ENCODE data around the gene ELOVL6. TPM values are rescaled to one million over a fixed set of nuclear protein-coding genes. Genes with fewer than 3 reads are reported as not detected.
A peak's percentile ranks its signal among the peaks of the same experiment; 100 is the strongest.
"Not testable (repeated sequence)": the region's sequence is repeated elsewhere in the genome, so short reads cannot be mapped to it uniquely, and the experiment has no call there.

ELOVL6 gene
- total RNA-seq, 1 experiment from 2014 or later = 23.5 TPM

- intact Hi-C loops (cut with micrococcal nuclease) = no loop called here
- no peak for TF ChIP-seq CTCF (IDR thresholded peaks at IDR 0.05; ENCODE audit: unreplicated experiment)
- Mint-ChIP-seq H3K9me3 (ENCODE audit: unreplicated experiment) (peaks cover 5% of the 10 kb centered on the region), H3K27me3 (ENCODE audit: insufficient read depth, unreplicated experiment) (no peaks in the 10 kb centered on the region), H3K27ac (ENCODE audit: low read depth, unreplicated experiment) (no peak overlapping the region), H3K36me3 (ENCODE audit: insufficient read depth, unreplicated experiment) (no peaks in the 10 kb centered on the region), H3K4me1 (ENCODE audit: insufficient read depth, unreplicated experiment) (no peaks in the 10 kb centered on the region), H3K4me3 (ENCODE audit: unreplicated experiment) (no peak overlapping the region)
- ChIA-PET CTCF (interaction anchor here (0.6 to 1.1 kb wide), 2 partner anchors 51 to 186 kb away, joined by 3 read pairs; no protein-coding TSS in a partner anchor), POLR2A (interaction anchor here (0.6 kb wide), 1 partner anchor 814 kb away, joined by 6 read pairs; no protein-coding TSS in a partner anchor)
- BruUV-seq (replicated peaks) = no TSS peak
- no peak for DNase-seq (ENCODE audit: unreplicated experiment)
Observed at GRCh38 chr4:110236324-110236723, 37.9 kb upstream of the ELOVL6 start.

GRCh38 chr4:110233581-110233980, 35.2 kb upstream of the ELOVL6 start:
- BruUV-seq (replicated peaks); H3K36me3 Mint-ChIP-seq (ENCODE audit: insufficient read depth, unreplicated experiment); H3K9me3 Mint-ChIP-seq (ENCODE audit: unreplicated experiment); H3K27ac Mint-ChIP-seq (ENCODE audit: low read depth, unreplicated experiment); CTCF ChIA-PET; H3K27me3 Mint-ChIP-seq (ENCODE audit: insufficient read depth, unreplicated experiment); H3K4me1 Mint-ChIP-seq (ENCODE audit: insufficient read depth, unreplicated experiment); POLR2A ChIA-PET; DNase-seq (ENCODE audit: unreplicated experiment); intact Hi-C loops (cut with micrococcal nuclease); H3K4me3 Mint-ChIP-seq (ENCODE audit: unreplicated experiment): not testable (repeated sequence)

GRCh38 chr4:110231869-110232268, 33.5 kb upstream of the ELOVL6 start:
- no TSS peak for BruUV-seq (replicated peaks)
- peak; percentile 8 for DNase-seq (ENCODE audit: unreplicated experiment)
- intact Hi-C loops (cut with micrococcal nuclease) = no loop called here
- CTCF ChIA-PET = no interaction called here
- Mint-ChIP-seq H3K9me3 (ENCODE audit: unreplicated experiment) (peaks cover 5% of the 10 kb centered on the region), H3K27ac (ENCODE audit: low read depth, unreplicated experiment) (no peak overlapping the region), H3K27me3 (ENCODE audit: insufficient read depth, unreplicated experiment) (no peaks in the 10 kb centered on the region), H3K4me1 (ENCODE audit: insufficient read depth, unreplicated experiment) (no peaks in the 10 kb centered on the region), H3K36me3 (ENCODE audit: insufficient read depth, unreplicated experiment) (no peaks in the 10 kb centered on the region), H3K4me3 (ENCODE audit: unreplicated experiment) (no peak overlapping the region)
- POLR2A ChIA-PET = no interaction called here
- no peak for TF ChIP-seq CTCF (IDR thresholded peaks at IDR 0.05; ENCODE audit: unreplicated experiment)

GRCh38 chr4:110229266-110229665, 30.9 kb upstream of the ELOVL6 start:
- intact Hi-C loops (cut with micrococcal nuclease) = no loop called here
- no TSS peak for BruUV-seq (replicated peaks)
- TF ChIP-seq CTCF (IDR thresholded peaks at IDR 0.05; ENCODE audit: unreplicated experiment) = no peak
- H3K36me3 Mint-ChIP-seq (ENCODE audit: insufficient read depth, unreplicated experiment) = no peaks in the 10 kb centered on the region
- DNase-seq (ENCODE audit: unreplicated experiment) = no peak
- H3K27me3 Mint-ChIP-seq (ENCODE audit: insufficient read depth, unreplicated experiment) = no peaks in the 10 kb centered on the region
- peaks cover 5% of the 10 kb centered on the region for H3K9me3 Mint-ChIP-seq (ENCODE audit: unreplicated experiment)
- POLR2A ChIA-PET = no interaction called here
- CTCF ChIA-PET = no interaction called here
- H3K4me1 Mint-ChIP-seq (ENCODE audit: insufficient read depth, unreplicated experiment) = no peaks in the 10 kb centered on the region
- no peak overlapping the region for H3K4me3 Mint-ChIP-seq (ENCODE audit: unreplicated experiment)
- no peak overlapping the region for H3K27ac Mint-ChIP-seq (ENCODE audit: low read depth, unreplicated experiment)

GRCh38 chr4:110224812-110225211, 26.4 kb upstream of the ELOVL6 start:
- Mint-ChIP-seq H3K27me3 (ENCODE audit: insufficient read depth, unreplicated experiment) (no peaks in the 10 kb centered on the region), H3K4me1 (ENCODE audit: insufficient read depth, unreplicated experiment) (no peaks in the 10 kb centered on the region), H3K4me3 (ENCODE audit: unreplicated experiment) (no peak overlapping the region), H3K9me3 (ENCODE audit: unreplicated experiment) (peaks cover under 1% of the 10 kb centered on the region), H3K36me3 (ENCODE audit: insufficient read depth, unreplicated experiment) (no peaks in the 10 kb centered on the region), H3K27ac (ENCODE audit: low read depth, unreplicated experiment) (no peak overlapping the region)
- DNase-seq (ENCODE audit: unreplicated experiment) = no peak
- no peak for TF ChIP-seq CTCF (IDR thresholded peaks at IDR 0.05; ENCODE audit: unreplicated experiment)
- BruUV-seq (replicated peaks) = no TSS peak
- POLR2A ChIA-PET = no interaction called here
- CTCF ChIA-PET = interaction anchor here (0.6 to 1.1 kb wide), 8 partner anchors 10 to 659 kb away, joined by 3 to 5 read pairs (median 3); no protein-coding TSS in a partner anchor
- intact Hi-C loops (cut with micrococcal nuclease) = no loop called here

All from MCF 10A (cell line).